HCT116 (cell line): ENCODE measurements around the gene CALN1. TPM values are rescaled to one million over a fixed set of nuclear protein-coding genes. Genes with fewer than 3 reads are reported as not detected.

Experiments used
- ATAC-seq: fragments of 200-7000 bp; cut with Tn5 transposase; 2 replicates; pipeline ENCODE4 v1.9.1; 2020; ENCODE audit warnings: mild to moderate bottlenecking, moderate library complexity
- BruUV-seq: library from RNA; stranded (reverse); fragments of 400-500 nt; replicated peaks from 2 replicates; lab custom pipeline; 2021; lab: Mats Ljungman, UMichigan
- CTCF ChIA-PET: fragments of 300-600 bp; sonication (Branson Sonifier 250); formaldehyde crosslinking; loops from one replicate; lab custom pipeline; 2021; ENCODE audit warnings: antibody characterized with exemption; lab: Charles Lee
- POLR2A ChIA-PET: fragments of 300-600, 350-600 bp; sonication (Branson Sonifier 250); formaldehyde crosslinking; loops from one replicate; lab custom pipeline; 2021; ENCODE audit warnings: antibody characterized with exemption; lab: Charles Lee
- RAD21 ChIA-PET, 2 experiments: fragments of 300-600 bp; sonication (Branson Sonifier 250); formaldehyde crosslinking; loops; one replicate each; lab custom pipeline; 2023; ENCODE audit warnings: low total read pairs in 2 of 2; ENCODE audit not compliant: uncharacterized antibody in 2 of 2, unreplicated experiment in 2 of 2, low non-redundant PET in 1 of 2; lab: Charles Lee
- DNase-seq: peaks from one replicate; pipeline ENCODE4 v3.0.0-alpha.2; 2010; ENCODE audit warnings: low read depth, low spot score
- H2AFZ ChIP-seq: fragments of 200-600 bp; shearing (Covaris generic), sonication (generic); 2 replicates; pipeline ENCODE4 v1.6.1; 2017; ENCODE audit warnings: low read depth, mixed run types, mixed read lengths, antibody characterized with exemption, low read length; ENCODE audit not compliant: poor library complexity, severe bottlenecking
- H3K27ac ChIP-seq: 2 replicates; pipeline ENCODE4 v1.5.1; 2012; ENCODE audit warnings: low read depth, low read length
- H3K27me3 ChIP-seq: fragments of 200-600 bp; sonication (generic); 2 replicates; pipeline ENCODE4 v1.6.1; 2016; ENCODE audit warnings: mixed run types, low read length, mixed read lengths; ENCODE audit not compliant: insufficient read depth
- H3K36me3 ChIP-seq, 2 experiments: fragments of 200-500 bp in 1 of 2; fragments of 200-600 bp in 1 of 2; sonication (Bioruptor generic) in 1 of 2; sonication (generic) in 1 of 2; 2 replicates each; pipeline versions ENCODE4 v1.5.1 to v1.6.1; 2014 to 2016; ENCODE audit warnings: low read length in 2 of 2, inconsistent platforms in 1 of 2, mixed read lengths in 1 of 2, mixed run types in 1 of 2; ENCODE audit not compliant: insufficient read depth in 2 of 2, control insufficient read depth in 1 of 2
- H3K4me1 ChIP-seq, 2 experiments: fragments of 200-600 bp in 1 of 2; sonication (generic) in 1 of 2; 2 replicates each; pipeline versions ENCODE4 v1.5.1 to v1.6.1; 2012 to 2017; ENCODE audit warnings: low read length in 2 of 2, inconsistent platforms in 1 of 2, mild to moderate bottlenecking in 1 of 2, mixed read lengths in 1 of 2, mixed run types in 1 of 2, moderate library complexity in 1 of 2; ENCODE audit not compliant: insufficient read depth in 2 of 2, control insufficient read depth in 1 of 2
- H3K4me2 ChIP-seq: fragments of 200-600 bp; sonication (generic); 2 replicates; pipeline ENCODE4 v1.6.1; 2017; ENCODE audit warnings: mixed run types, low read length, mixed read lengths
- H3K4me3 ChIP-seq, 2 experiments: fragments of 200-600 bp in 1 of 2; sonication (generic) in 1 of 2; replicated peaks in 1 of 2; 2 replicates each; pipeline ENCODE4 v1.5.1; 2011 to 2016; ENCODE audit warnings: low read length in 2 of 2, control low read depth in 1 of 2, low read depth in 1 of 2, mild to moderate bottlenecking in 1 of 2, mixed read lengths in 1 of 2, mixed run types in 1 of 2
- H3K79me2 ChIP-seq: fragments of 200-600 bp; sonication (generic); 2 replicates; pipeline ENCODE4 v1.6.1; 2017; ENCODE audit warnings: mild to moderate bottlenecking, mixed run types, low read length, moderate library complexity, mixed read lengths; ENCODE audit not compliant: insufficient read depth
- H3K9ac ChIP-seq: fragments of 200-600 bp; sonication (generic); 2 replicates; pipeline ENCODE4 v1.6.1; 2016; ENCODE audit warnings: low read length, mixed read lengths
- H3K9me2 ChIP-seq: fragments of 200-600 bp; sonication (generic), shearing (Covaris generic); 2 replicates; pipeline ENCODE4 v1.6.1; 2017; ENCODE audit warnings: mixed run types, mild to moderate bottlenecking, moderate library complexity; ENCODE audit not compliant: insufficient read depth
- H3K9me3 ChIP-seq, 2 experiments: fragments of 200-500 bp in 1 of 2; fragments of 200-600 bp in 1 of 2; sonication (Bioruptor generic) in 1 of 2; sonication (generic) in 1 of 2; 2 replicates each; pipeline ENCODE4 v1.6.1; 2014 to 2017; ENCODE audit warnings: low read length in 2 of 2, mixed read lengths in 2 of 2, inconsistent platforms in 1 of 2, low read depth in 1 of 2, mild to moderate bottlenecking in 1 of 2, mixed run types in 1 of 2, moderate library complexity in 1 of 2; ENCODE audit not compliant: control insufficient read depth in 1 of 2, insufficient read depth in 1 of 2
- H4K20me1 ChIP-seq: fragments of 200-600 bp; sonication (generic), shearing (Covaris generic); 2 replicates; pipeline ENCODE4 v1.6.1; 2017; ENCODE audit warnings: mixed run types, mild to moderate bottlenecking, moderate library complexity; ENCODE audit not compliant: insufficient read depth
- CEBPB ChIP-seq: IDR thresholded peaks from 2 replicates; pipeline ENCODE4 v1.6.1; 2012; ENCODE audit warnings: low read depth
- EGR1 ChIP-seq: IDR thresholded peaks from 2 replicates; pipeline ENCODE4 v1.6.1; 2012; ENCODE audit warnings: low read depth
- ELF1 ChIP-seq: IDR thresholded peaks from 2 replicates; pipeline ENCODE4 v1.6.1; 2012; ENCODE audit warnings: low read depth, borderline replicate concordance
- EZH2 ChIP-seq: fragments of 200-600 bp; sonication (generic); IDR thresholded peaks from 2 replicates; pipeline ENCODE4 v1.6.1; 2017; ENCODE audit warnings: antibody characterized with exemption, mixed run types
- FOSL1 ChIP-seq: IDR thresholded peaks from 2 replicates; pipeline ENCODE4 v1.6.1; 2012; ENCODE audit warnings: low read depth
- POLR2AphosphoS5 ChIP-seq: IDR thresholded peaks from 2 replicates; pipeline ENCODE4 v1.6.1; 2011; ENCODE audit warnings: mild to moderate bottlenecking, low read depth, low read length, moderate library complexity
- RAD21 ChIP-seq: IDR thresholded peaks from 2 replicates; pipeline ENCODE4 v1.6.1; 2012; ENCODE audit warnings: low read depth, mild to moderate bottlenecking
- SRF ChIP-seq: IDR thresholded peaks from 2 replicates; pipeline ENCODE4 v1.6.1; 2012; ENCODE audit warnings: low read depth
- YY1 ChIP-seq: IDR thresholded peaks from 2 replicates; pipeline ENCODE4 v1.6.1; 2011; ENCODE audit warnings: low read length, low read depth, moderate library complexity, mild to moderate bottlenecking; ENCODE audit not compliant: insufficient replicate concordance; ENCODE audit errors: extremely low read depth
- ZNF274 ChIP-seq: fragments of 200-500 bp; sonication (Bioruptor generic); IDR thresholded peaks from 2 replicates; pipeline ENCODE4 v1.6.1; 2014; ENCODE audit warnings: mild to moderate bottlenecking, low read depth, low read length, inconsistent platforms
- intact Hi-C: fragments of 100-400 bp; cut with micrococcal nuclease; formaldehyde crosslinking; loops from 2 replicates; pipeline ENCODE4 v1.10.0; 2022
- total RNA-seq: library from RNA; stranded (reverse); gene quantifications from one replicate; pipeline ENCODE4 v1.2.1, GENCODE V29; 2021; ENCODE audit not compliant: unreplicated experiment
- TF ChIP-seq, protein P1 (sequence below), 3 experiments: fragments of 200-600 bp in 1 of 3; sonication (generic) in 1 of 3; IDR thresholded peaks in 2 of 3; conservative IDR thresholded peaks in 1 of 3; 2 replicates each; pipeline ENCODE4 v1.5.1; 2012 to 2017; ENCODE audit warnings: low read depth in 2 of 3, low read length in 2 of 3, antibody characterized with exemption in 1 of 3, borderline replicate concordance in 1 of 3, control low read depth in 1 of 3, mild to moderate bottlenecking in 1 of 3, mixed read lengths in 1 of 3, mixed run types in 1 of 3, moderate library complexity in 1 of 3; ENCODE audit not compliant: insufficient read depth in 1 of 3
- TF ChIP-seq, protein P2 (sequence below): IDR thresholded peaks from 2 replicates; pipeline ENCODE4 v1.6.1; 2012
- TF ChIP-seq, protein P3 (sequence below): IDR thresholded peaks from 2 replicates; pipeline ENCODE4 v1.6.1; 2012; ENCODE audit warnings: low read depth

CALN1 gene
- total RNA-seq, 1 experiment from 2014 or later: 0.17 TPM

DNA sequence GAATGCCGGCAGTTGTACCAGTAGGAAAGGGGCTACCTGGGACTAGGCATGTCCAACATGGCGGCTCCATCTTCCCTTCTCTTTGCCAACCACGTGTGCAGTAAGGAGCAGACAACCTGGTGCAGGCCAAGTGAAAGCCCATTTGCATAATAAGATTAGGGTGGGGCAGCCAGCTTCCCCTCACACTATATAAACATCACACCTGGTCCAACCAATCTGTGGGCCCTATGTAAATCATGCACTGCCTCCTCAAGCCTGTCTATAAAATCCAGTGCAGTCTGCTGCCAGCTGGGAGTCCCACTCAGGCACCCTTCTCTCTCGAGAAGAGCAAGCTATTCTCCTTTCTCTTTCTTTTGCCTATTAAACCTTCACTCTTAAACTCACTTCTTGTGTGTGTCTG lies 429.3 kb downstream of the CALN1 start:
- no peak overlapping the region for H3K9ac ChIP-seq
- no peaks in the 10 kb centered on the region for H3K9me2 ChIP-seq
- intact Hi-C loops: no loop called here
- H3K27ac ChIP-seq: no peak overlapping the region
- ATAC-seq: no peak
- no peak for DNase-seq
- H3K4me3 ChIP-seq: no peak overlapping the region
- no peaks in the 10 kb centered on the region for H3K36me3 ChIP-seq
- RAD21 ChIA-PET: no interaction called here
- CTCF ChIA-PET: no interaction called here
- H4K20me1 ChIP-seq: no peaks in the 10 kb centered on the region
- H3K9me3 ChIP-seq: peaks cover 0 to 7% of the 10 kb centered on the region in 2 experiments; a peak in 2 of 4 replicates
- H3K79me2 ChIP-seq: no peaks in the 10 kb centered on the region
- no TSS peak for BruUV-seq
- H2AFZ ChIP-seq: no peak overlapping the region
- H3K27me3 ChIP-seq: no peaks in the 10 kb centered on the region
- POLR2A ChIA-PET: no interaction called here
- H3K4me1 ChIP-seq: no peaks in the 10 kb centered on the region
- H3K4me2 ChIP-seq: no peak overlapping the region
- TF ChIP-seq RAD21: no peak
- no peak for TF ChIP-seq POLR2AphosphoS5
- TF ChIP-seq FOSL1: no peak
- TF ChIP-seq SRF: no peak
- TF ChIP-seq ELF1: no peak
- TF ChIP-seq YY1: no peak
- no peak for TF ChIP-seq CEBPB
- TF ChIP-seq EGR1: no peak
- TF ChIP-seq, protein P1, sequence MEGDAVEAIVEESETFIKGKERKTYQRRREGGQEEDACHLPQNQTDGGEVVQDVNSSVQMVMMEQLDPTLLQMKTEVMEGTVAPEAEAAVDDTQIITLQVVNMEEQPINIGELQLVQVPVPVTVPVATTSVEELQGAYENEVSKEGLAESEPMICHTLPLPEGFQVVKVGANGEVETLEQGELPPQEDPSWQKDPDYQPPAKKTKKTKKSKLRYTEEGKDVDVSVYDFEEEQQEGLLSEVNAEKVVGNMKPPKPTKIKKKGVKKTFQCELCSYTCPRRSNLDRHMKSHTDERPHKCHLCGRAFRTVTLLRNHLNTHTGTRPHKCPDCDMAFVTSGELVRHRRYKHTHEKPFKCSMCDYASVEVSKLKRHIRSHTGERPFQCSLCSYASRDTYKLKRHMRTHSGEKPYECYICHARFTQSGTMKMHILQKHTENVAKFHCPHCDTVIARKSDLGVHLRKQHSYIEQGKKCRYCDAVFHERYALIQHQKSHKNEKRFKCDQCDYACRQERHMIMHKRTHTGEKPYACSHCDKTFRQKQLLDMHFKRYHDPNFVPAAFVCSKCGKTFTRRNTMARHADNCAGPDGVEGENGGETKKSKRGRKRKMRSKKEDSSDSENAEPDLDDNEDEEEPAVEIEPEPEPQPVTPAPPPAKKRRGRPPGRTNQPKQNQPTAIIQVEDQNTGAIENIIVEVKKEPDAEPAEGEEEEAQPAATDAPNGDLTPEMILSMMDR (IDR thresholded peaks at IDR 0.05 in 2 of 3, conservative IDR thresholded peaks at IDR 0.05 in 1 of 3; ENCODE audit: borderline replicate concordance in 1 of 3, insufficient read depth in 1 of 3, low read depth in 2 of 3, low read length in 2 of 3): no peak
- TF ChIP-seq, protein P2, sequence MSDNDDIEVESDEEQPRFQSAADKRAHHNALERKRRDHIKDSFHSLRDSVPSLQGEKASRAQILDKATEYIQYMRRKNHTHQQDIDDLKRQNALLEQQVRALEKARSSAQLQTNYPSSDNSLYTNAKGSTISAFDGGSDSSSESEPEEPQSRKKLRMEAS: no peak
- TF ChIP-seq, protein P3, sequence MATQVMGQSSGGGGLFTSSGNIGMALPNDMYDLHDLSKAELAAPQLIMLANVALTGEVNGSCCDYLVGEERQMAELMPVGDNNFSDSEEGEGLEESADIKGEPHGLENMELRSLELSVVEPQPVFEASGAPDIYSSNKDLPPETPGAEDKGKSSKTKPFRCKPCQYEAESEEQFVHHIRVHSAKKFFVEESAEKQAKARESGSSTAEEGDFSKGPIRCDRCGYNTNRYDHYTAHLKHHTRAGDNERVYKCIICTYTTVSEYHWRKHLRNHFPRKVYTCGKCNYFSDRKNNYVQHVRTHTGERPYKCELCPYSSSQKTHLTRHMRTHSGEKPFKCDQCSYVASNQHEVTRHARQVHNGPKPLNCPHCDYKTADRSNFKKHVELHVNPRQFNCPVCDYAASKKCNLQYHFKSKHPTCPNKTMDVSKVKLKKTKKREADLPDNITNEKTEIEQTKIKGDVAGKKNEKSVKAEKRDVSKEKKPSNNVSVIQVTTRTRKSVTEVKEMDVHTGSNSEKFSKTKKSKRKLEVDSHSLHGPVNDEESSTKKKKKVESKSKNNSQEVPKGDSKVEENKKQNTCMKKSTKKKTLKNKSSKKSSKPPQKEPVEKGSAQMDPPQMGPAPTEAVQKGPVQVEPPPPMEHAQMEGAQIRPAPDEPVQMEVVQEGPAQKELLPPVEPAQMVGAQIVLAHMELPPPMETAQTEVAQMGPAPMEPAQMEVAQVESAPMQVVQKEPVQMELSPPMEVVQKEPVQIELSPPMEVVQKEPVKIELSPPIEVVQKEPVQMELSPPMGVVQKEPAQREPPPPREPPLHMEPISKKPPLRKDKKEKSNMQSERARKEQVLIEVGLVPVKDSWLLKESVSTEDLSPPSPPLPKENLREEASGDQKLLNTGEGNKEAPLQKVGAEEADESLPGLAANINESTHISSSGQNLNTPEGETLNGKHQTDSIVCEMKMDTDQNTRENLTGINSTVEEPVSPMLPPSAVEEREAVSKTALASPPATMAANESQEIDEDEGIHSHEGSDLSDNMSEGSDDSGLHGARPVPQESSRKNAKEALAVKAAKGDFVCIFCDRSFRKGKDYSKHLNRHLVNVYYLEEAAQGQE: no peak
- TF ChIP-seq ZNF274: no peak
- no peak for TF ChIP-seq EZH2
